Thyroid gland (tissue), 4 donors: ENCODE results near the gene EXD3.

ENCODE experiments used
- CTCF ChIP-seq, 6 experiments: fragments of 200-600 bp in 3 of 6; fragments of 450-650 bp in 3 of 6; sonication (generic) in 3 of 6; IDR thresholded peaks; one replicate each; pipeline ENCODE4 v1.5.1; 2016 to 2019; ENCODE audit warnings: antibody characterized with exemption in 6 of 6, mild to moderate bottlenecking in 2 of 6, inconsistent platforms in 1 of 6, moderate library complexity in 1 of 6
- POLR2A ChIP-seq, 2 donors: fragments of 450-650 bp; IDR thresholded peaks; one replicate each; pipeline ENCODE4 v1.6.1; 2017; ENCODE audit warnings: antibody characterized with exemption in 2 of 2, mild to moderate bottlenecking in 2 of 2, moderate library complexity in 1 of 2

GRCh38 chr9:137391411-137391754 is 31.6 kb downstream of the EXD3 start:
- TF ChIP-seq CTCF (IDR thresholded peaks at IDR 0.05): no peak
- no peak for TF ChIP-seq POLR2A (IDR thresholded peaks at IDR 0.05)
